GM12878 (cell line): Measurements from ENCODE around the gene CACNA2D1. TPM values are rescaled to one million over a fixed set of nuclear protein-coding genes. Genes with fewer than 3 reads are reported as not detected.

ENCODE experiments used
- ATAC-seq: fragments of 200-7000 bp; cut with Tn5 transposase; 3 replicates; pipeline ENCODE4 v1.9.1; 2020; ENCODE audit warnings: mild to moderate bottlenecking, moderate library complexity
- BruUV-seq: library from RNA; stranded (reverse); fragments of 400-500 nt; replicated peaks from 2 replicates; lab custom pipeline; 2021; lab: Mats Ljungman, UMichigan
- CTCF ChIA-PET: fragments of 300-600 bp; sonication (Branson Sonifier 250); formaldehyde crosslinking; extraction: SDS; loops from one replicate; lab custom pipeline; 2021; ENCODE audit warnings: inconsistent platforms; lab: Yijun Ruan, JAX
- POLR2A ChIA-PET: fragments of 350-600 bp; formaldehyde crosslinking; extraction: SDS; loops from one replicate; lab custom pipeline; 2021; ENCODE audit warnings: inconsistent platforms; lab: Charles Lee
- RAD21 ChIA-PET: fragments of 300-600 bp; sonication (Branson Sonifier 250); formaldehyde crosslinking; loops from one replicate; lab custom pipeline; 2023; ENCODE audit warnings: antibody characterized with exemption; ENCODE audit not compliant: unreplicated experiment; lab: Charles Lee
- SMC1A ChIA-PET: fragments of 300-600 bp; sonication (Branson Sonifier 250); formaldehyde crosslinking; loops from one replicate; lab custom pipeline; 2023; ENCODE audit not compliant: unreplicated experiment, uncharacterized antibody; lab: Charles Lee
- DNase-seq: peaks from one replicate; pipeline ENCODE4 v3.0.0-alpha.2; 2011; ENCODE audit warnings: low read depth, low spot score
- FAIRE-seq: peaks from 3 replicates; lab custom pipeline; 2011; peaks lifted over from hg19 to GRCh38; lab: Jason Lieb, UNC
- H2AFZ ChIP-seq: 2 replicates; pipeline ENCODE4 v1.6.0; 2011; ENCODE audit warnings: low read depth, low read length, control low read depth; ENCODE audit not compliant: control insufficient read depth
- H3K27ac ChIP-seq: 2 replicates; pipeline ENCODE4 v1.5.1; 2011; ENCODE audit warnings: control low read depth; ENCODE audit not compliant: control insufficient read depth, insufficient read depth
- H3K27me3 ChIP-seq, 2 experiments: replicated peaks in 1 of 2; 2 replicates each; pipeline versions ENCODE4 v1.6.0 to v1.6.1; 2011; ENCODE audit warnings: low read length in 1 of 2; ENCODE audit not compliant: control insufficient read depth in 2 of 2, insufficient read depth in 2 of 2
- H3K36me3 ChIP-seq, 2 experiments: 2 replicates each; pipeline ENCODE4 v1.5.1; 2011; ENCODE audit warnings: low read length in 1 of 2; ENCODE audit not compliant: control insufficient read depth in 2 of 2, insufficient read depth in 2 of 2
- H3K4me1 ChIP-seq: 2 replicates; pipeline ENCODE4 v1.6.1; 2011; ENCODE audit warnings: mild to moderate bottlenecking, low read length, moderate library complexity, mixed read lengths; ENCODE audit not compliant: control insufficient read depth, insufficient read depth
- H3K4me2 ChIP-seq: 2 replicates; pipeline ENCODE4 v1.6.0; 2011; ENCODE audit warnings: control low read depth; ENCODE audit not compliant: control insufficient read depth, insufficient read depth
- H3K4me3 ChIP-seq: fragments of 200-600 bp; sonication (generic); 2 replicates; pipeline ENCODE4 v1.5.1; 2016
- H3K79me2 ChIP-seq: 2 replicates; pipeline ENCODE4 v1.6.0; 2011; ENCODE audit warnings: low read length; ENCODE audit not compliant: control insufficient read depth, insufficient read depth
- H3K9ac ChIP-seq: 2 replicates; pipeline ENCODE4 v1.8.0; 2011; ENCODE audit warnings: low read length, control low read depth, mixed read lengths; ENCODE audit not compliant: control insufficient read depth, insufficient read depth
- H3K9me3 ChIP-seq: replicated peaks from 3 replicates; pipeline ENCODE4 v1.5.1; 2011; ENCODE audit warnings: mild to moderate bottlenecking, low read length; ENCODE audit not compliant: control insufficient read depth, insufficient read depth
- H4K20me1 ChIP-seq: 2 replicates; pipeline ENCODE4 v1.6.0; 2011; ENCODE audit not compliant: control insufficient read depth, insufficient read depth
- ASH2L ChIP-seq: fragments of 300-600, 200-600 bp; sonication (generic); IDR thresholded peaks from 2 replicates; pipeline ENCODE4 v1.6.1; 2017; ENCODE audit warnings: low read depth, mild to moderate bottlenecking, borderline replicate concordance
- FOS ChIP-seq: IDR thresholded peaks from 3 replicates; pipeline ENCODE4 v1.6.1; 2011; ENCODE audit warnings: borderline replicate concordance; ENCODE audit not compliant: insufficient read length; ENCODE audit errors: extremely low read depth
- KAT2A ChIP-seq: conservative IDR thresholded peaks from 2 replicates; pipeline ENCODE4 v1.6.1; 2011; ENCODE audit warnings: low read depth, low read length; ENCODE audit not compliant: control insufficient read depth
- NBN ChIP-seq: fragments of 450-650 bp; IDR thresholded peaks from 2 replicates; pipeline ENCODE4 v1.6.1; 2016
- ZNF622 ChIP-seq: fragments of 450-650 bp; IDR thresholded peaks from 2 replicates; pipeline ENCODE4 v1.6.1; 2017; ENCODE audit warnings: mild to moderate bottlenecking, inconsistent platforms
- ZSCAN29 ChIP-seq: fragments of 450-650 bp; IDR thresholded peaks from 2 replicates; pipeline ENCODE4 v1.6.1; 2017; ENCODE audit warnings: mild to moderate bottlenecking, moderate library complexity
- WGBS: methylation state at CpG from one replicate; pipeline ENCODE4 v1.1.6; 2016; ENCODE audit warnings: low lambda C conversion rate; ENCODE audit not compliant: insufficient replicate concordance, insufficient coverage; ENCODE audit errors: missing lambda C conversion rate; 5-methylcytosine and 5-hydroxymethylcytosine counted together
- in situ Hi-C: fragments of 300-500 bp; cut with MboI; formaldehyde crosslinking; loops from 9 replicates; pipeline ENCODE4 v1.14.3; 2018; ENCODE audit warnings: mixed read lengths
- intact Hi-C: fragments of 100-400 bp; cut with micrococcal nuclease; formaldehyde crosslinking; loops from one replicate; pipeline ENCODE4 v1.14.2; 2022; ENCODE audit not compliant: unreplicated experiment
- polyA plus RNA-seq, 11 experiments: library from polyadenylated mRNA; depleted of rRNA in 4 of 11; unstranded in 6 of 11; stranded (reverse) in 5 of 11; fragments of >200 nt; fragmentation: Nextera tagmentation in 4 of 11; fragmentation: Illumina TruSeq in 1 of 11; extraction: Ambion mirVana in 4 of 11; extraction: Trizol in 1 of 11; gene quantifications; 1 replicate in 1 of 11; 2 replicates in 10 of 11; pipeline versions ENCODE4 v1.2.1 to v1.2.3, GENCODE V29; 2011 to 2016; ENCODE audit warnings: inconsistent platforms in 2 of 11, missing spikeins in 2 of 11, low read depth in 1 of 11
- total RNA-seq, 4 experiments: library from RNA; depleted of rRNA in 3 of 4; stranded (reverse); fragments of >200 nt in 3 of 4; fragmentation: Illumina TruSeq in 1 of 4; extraction: Trizol in 1 of 4; gene quantifications; 2 replicates each; pipeline versions ENCODE4 v1.2.1 to v1.2.3, GENCODE V29; 2013 to 2021
- TF ChIP-seq, protein P1 (sequence below): fragments of 450-650 bp; IDR thresholded peaks from 2 replicates; pipeline ENCODE4 v1.6.1; 2018; ENCODE audit warnings: borderline replicate concordance, mild to moderate bottlenecking; ENCODE audit not compliant: partially characterized antibody

Gene CACNA2D1
- total and polyA plus RNA-seq, 10 of the 15 experiments (the other 5 are each of a cell fraction or from before 2014, with no cell fraction given): 0.14 to 14.8 (median 0.97) TPM

- CTCF ChIA-PET: interaction anchor here (1.4 kb wide), 1 partner anchor 122 kb away, joined by 8 read pairs; no protein-coding TSS in a partner anchor
Observed at GRCh38 chr7:82449910-82450309, 6.3 kb upstream of the CACNA2D1 start.

More at GRCh38 chr7:82449910-82450309, 6.3 kb upstream of the CACNA2D1 start:
- Histone ChIP-seq H3K27me3 (no peaks in the 10 kb centered on the region), H3K4me3 (no peak overlapping the region), H4K20me1 (no peaks in the 10 kb centered on the region), H3K9me3 (no peaks in the 10 kb centered on the region), H3K4me1 (no peaks in the 10 kb centered on the region), H3K4me2 (no peak overlapping the region), H2AFZ (no peak overlapping the region), H3K36me3 (no peaks in the 10 kb centered on the region), H3K9ac (no peak overlapping the region), H3K27ac (no peak overlapping the region), H3K79me2 (no peaks in the 10 kb centered on the region)
- ATAC-seq: no peak
- DNase-seq: no peak
- BruUV-seq: no TSS peak
- 0% methylated on average over 2 of the region's 2 CpGs for WGBS
- TF ChIP-seq NBN (no peak), ZSCAN29 (no peak), ASH2L (no peak), ZNF622 (no peak), KAT2A (no peak), FOS (no peak)
- TF ChIP-seq, protein P1, sequence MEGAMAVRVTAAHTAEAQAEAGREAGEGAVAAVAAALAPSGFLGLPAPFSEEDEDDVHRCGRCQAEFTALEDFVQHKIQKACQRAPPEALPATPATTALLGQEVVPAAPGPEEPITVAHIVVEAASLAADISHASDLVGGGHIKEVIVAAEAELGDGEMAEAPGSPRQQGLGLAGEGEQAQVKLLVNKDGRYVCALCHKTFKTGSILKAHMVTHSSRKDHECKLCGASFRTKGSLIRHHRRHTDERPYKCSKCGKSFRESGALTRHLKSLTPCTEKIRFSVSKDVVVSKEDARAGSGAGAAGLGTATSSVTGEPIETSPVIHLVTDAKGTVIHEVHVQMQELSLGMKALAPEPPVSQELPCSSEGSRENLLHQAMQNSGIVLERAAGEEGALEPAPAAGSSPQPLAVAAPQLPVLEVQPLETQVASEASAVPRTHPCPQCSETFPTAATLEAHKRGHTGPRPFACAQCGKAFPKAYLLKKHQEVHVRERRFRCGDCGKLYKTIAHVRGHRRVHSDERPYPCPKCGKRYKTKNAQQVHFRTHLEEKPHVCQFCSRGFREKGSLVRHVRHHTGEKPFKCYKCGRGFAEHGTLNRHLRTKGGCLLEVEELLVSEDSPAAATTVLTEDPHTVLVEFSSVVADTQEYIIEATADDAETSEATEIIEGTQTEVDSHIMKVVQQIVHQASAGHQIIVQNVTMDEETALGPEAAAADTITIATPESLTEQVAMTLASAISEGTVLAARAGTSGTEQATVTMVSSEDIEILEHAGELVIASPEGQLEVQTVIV: no peak
- in situ Hi-C loops (no loop called here), intact Hi-C loops (no loop called here)
- FAIRE-seq: no peak
- SMC1A ChIA-PET: interaction anchor here (0.9 to 1.9 kb wide), 4 partner anchors 16 to 123 kb away, joined by 3 to 7 read pairs (median 4); no protein-coding TSS in a partner anchor
- POLR2A ChIA-PET: no interaction called here
- RAD21 ChIA-PET: interaction anchor here (0.8 kb wide), 1 partner anchor 122 kb away, joined by 3 read pairs; no protein-coding TSS in a partner anchor
